Lung (tissue), 12 donors: ENCODE measurements around the gene HMOX1. TPM values are rescaled to one million over a fixed set of nuclear protein-coding genes. Genes with fewer than 3 reads are reported as not detected.

Source experiments
- ATAC-seq: fragments of 200-7000 bp; cut with Tn5 transposase; one replicate; pipeline ENCODE4 v1.9.1; 2020; ENCODE audit warnings: moderate number of reproducible peaks; ENCODE audit not compliant: insufficient read depth, low FRiP score
- DNase-seq, 3 donors: peaks; one replicate each; pipeline ENCODE4 v3.0.0-alpha.2; 2013 to 2017
- H3K27ac ChIP-seq, 2 donors: one replicate each; pipeline ENCODE4 v1.5.1; 2013; ENCODE audit warnings: mild to moderate bottlenecking in 2 of 2, moderate library complexity in 2 of 2, control low read depth in 1 of 2, inconsistent platforms in 1 of 2, low read depth in 1 of 2, low read length in 1 of 2
- H3K27me3 ChIP-seq, 3 donors: one replicate each; pipeline ENCODE4 v1.5.1; 2013; ENCODE audit warnings: low read length in 2 of 3; ENCODE audit not compliant: control insufficient read depth in 3 of 3, insufficient read depth in 3 of 3
- H3K36me3 ChIP-seq, 4 donors: one replicate each; pipeline ENCODE4 v1.5.1; 2013; ENCODE audit warnings: low read length in 4 of 4, mild to moderate bottlenecking in 1 of 4, moderate library complexity in 1 of 4; ENCODE audit not compliant: control insufficient read depth in 4 of 4, insufficient read depth in 4 of 4
- H3K4me1 ChIP-seq, 5 donors: one replicate each; pipeline ENCODE4 v1.5.1; 2013; ENCODE audit warnings: low read length in 5 of 5, mild to moderate bottlenecking in 2 of 5, moderate library complexity in 1 of 5; ENCODE audit not compliant: control insufficient read depth in 5 of 5, insufficient read depth in 5 of 5
- H3K4me3 ChIP-seq: one replicate; pipeline ENCODE4 v1.5.1; 2013; ENCODE audit warnings: mild to moderate bottlenecking, control low read depth, moderate library complexity
- H3K9ac ChIP-seq, 2 donors: one replicate each; pipeline ENCODE4 v1.5.1; 2013; ENCODE audit warnings: low read length in 2 of 2, control low read depth in 1 of 2; ENCODE audit not compliant: insufficient read depth in 1 of 2
- H3K9me3 ChIP-seq, 4 donors: one replicate each; pipeline ENCODE4 v1.5.1; 2013; ENCODE audit warnings: low read length in 3 of 4, mild to moderate bottlenecking in 1 of 4, moderate library complexity in 1 of 4; ENCODE audit not compliant: control insufficient read depth in 4 of 4, insufficient read depth in 3 of 4
- CTCF ChIP-seq: IDR thresholded peaks from 2 replicates; pipeline ENCODE4 v1.5.1; 2012; ENCODE audit warnings: mild to moderate bottlenecking; ENCODE audit errors: control extremely low read depth, extremely low read depth
- WGBS, 2 donors: extraction: QIAGEN DNeasy Blood & Tissue Kit; methylation state at CpG; one replicate each; pipeline ENCODE4 v1.1.7; 2013; 5-methylcytosine and 5-hydroxymethylcytosine counted together
- polyA plus RNA-seq, 2 donors: library from polyadenylated mRNA; stranded (reverse); fragments of 200-250 nt; gene quantifications; one replicate each; pipeline ENCODE4 v1.2.1, GENCODE V29; 2013
- total RNA-seq, 2 donors: library from RNA; depleted of rRNA in 1 of 2; stranded (reverse); fragments of >200 nt in 1 of 2; gene quantifications; one replicate each; pipeline ENCODE4 v1.2.1, GENCODE V29; 2014 to 2021
- donor health status: control.
- donor health status: control.
- donor health status: Bipolar disorder and iron deficiency.
- donor health status: healthy.
- donor health status: DM: yes; HTN: yes; CAD: no.

The HMOX1 gene
- total and polyA plus RNA-seq, 4 donors, result 59.9 to 930 (median 135) TPM

- no peak overlapping the region for H3K27ac ChIP-seq
- peaks cover 0 to 1% (median 0%) of the 10 kb centered on the region in 4 donors for H3K9me3 ChIP-seq
- 84 to 87% methylated on average over 11 of the region's 11 CpGs for WGBS, 2 donors
- no peak for TF ChIP-seq CTCF
- H3K27me3 ChIP-seq, result no peaks in the 10 kb centered on the region
- H3K36me3 ChIP-seq, result peaks cover 6 to 37% (median 31%) of the 10 kb centered on the region in 4 donors
- DNase-seq, result no peak
- peaks cover 0 to 8% (median 3%) of the 10 kb centered on the region in 5 donors for H3K4me1 ChIP-seq
- H3K9ac ChIP-seq, result no peak overlapping the region
- no peak for ATAC-seq
- H3K4me3 ChIP-seq, result no peak overlapping the region
Observed at GRCh38 chr22:35425971-35426800, 45.3 kb downstream of the HMOX1 start.

GRCh38 chr22:35426801-35427140 is 45.9 kb downstream of the HMOX1 start:
- Histone ChIP-seq H3K27ac (no peak overlapping the region), H3K4me1 (peaks cover 0 to 8% (median 4%) of the 10 kb centered on the region in 5 donors), H3K4me3 (no peak overlapping the region), H3K27me3 (no peaks in the 10 kb centered on the region), H3K9me3 (no peaks in the 10 kb centered on the region), H3K36me3 (peaks cover under 1 to 31% (median 26%) of the 10 kb centered on the region in 4 donors), H3K9ac (no peak overlapping the region)
- ATAC-seq, result no peak
- 85 to 87% methylated on average over 5 of the region's 5 CpGs for WGBS, 2 donors
- DNase-seq, result no peak
- TF ChIP-seq CTCF, result no peak

GRCh38 chr22:35430897-35431322 is 50.0 kb downstream of the HMOX1 start:
- no peaks in the 10 kb centered on the region for H3K27me3 ChIP-seq
- 28 to 44% methylated on average over 14 of the region's 14 CpGs for WGBS, 2 donors
- ATAC-seq (peak; percentile 95), DNase-seq (peak; percentile 88 to 91 (median 91))
- no peak overlapping the region for H3K4me3 ChIP-seq
- peaks cover 0 to 27% (median 16%) of the 10 kb centered on the region in 4 donors for H3K36me3 ChIP-seq
- TF ChIP-seq CTCF, result peak; percentile 83
- H3K27ac ChIP-seq, result peak overlapping the region in 1 of 2 donors; percentile 26
- peaks cover 0 to 6% (median 4%) of the 10 kb centered on the region in 5 donors for H3K4me1 ChIP-seq
- H3K9me3 ChIP-seq, result peaks cover 0 to 8% (median 4%) of the 10 kb centered on the region in 4 donors
- H3K9ac ChIP-seq, result no peak overlapping the region
